Gastrocnemius medialis (tissue), 4 donors: Measurements from ENCODE around the gene ATXN1.

ENCODE experiments used
- POLR2A ChIP-seq, 2 donors: fragments of 450-650 bp; IDR thresholded peaks; one replicate each; pipeline ENCODE4 v1.6.1; 2017; ENCODE audit warnings: antibody characterized with exemption in 2 of 2, mild to moderate bottlenecking in 2 of 2, moderate library complexity in 2 of 2
- TF ChIP-seq, protein P1 (sequence below), 5 experiments: fragments of 450-650 bp in 3 of 5; fragments of 200-600 bp in 2 of 5; sonication (generic) in 2 of 5; IDR thresholded peaks in 4 of 5; conservative IDR thresholded peaks in 1 of 5; 1 replicate in 4 of 5; 2 replicates in 1 of 5; pipeline ENCODE4 v1.5.1; 2016 to 2019; ENCODE audit warnings: antibody characterized with exemption in 5 of 5, mild to moderate bottlenecking in 3 of 5, moderate library complexity in 3 of 5

DNA sequence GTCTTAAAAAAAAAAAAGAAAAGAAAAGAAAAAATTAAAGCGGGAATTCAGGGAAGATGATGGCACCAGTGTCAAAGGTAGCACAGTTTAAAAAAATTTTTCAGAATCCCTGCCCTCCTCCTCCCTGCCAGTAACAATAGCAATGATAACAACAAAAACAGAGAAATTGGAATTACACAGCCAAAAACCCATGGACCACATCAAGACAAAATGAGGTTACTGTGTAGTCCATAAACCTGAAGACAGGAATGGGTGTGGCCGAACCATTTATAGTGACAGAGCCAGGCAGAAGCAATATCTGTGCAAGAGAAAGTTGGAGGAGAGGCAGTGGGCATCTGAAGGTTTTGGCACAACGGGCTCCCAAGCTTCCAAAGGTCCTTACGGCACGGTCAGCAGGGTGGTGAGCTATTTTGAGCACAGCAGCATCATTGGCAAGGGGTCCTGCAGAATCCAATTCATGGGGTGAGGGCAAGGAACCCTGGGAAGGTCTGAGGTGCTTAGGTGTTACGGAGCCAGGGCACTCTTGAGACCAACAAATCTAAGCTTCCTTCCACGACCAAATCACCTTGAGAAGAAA lies 320.5 kb downstream of the ATXN1 start:
- TF ChIP-seq, protein P1, sequence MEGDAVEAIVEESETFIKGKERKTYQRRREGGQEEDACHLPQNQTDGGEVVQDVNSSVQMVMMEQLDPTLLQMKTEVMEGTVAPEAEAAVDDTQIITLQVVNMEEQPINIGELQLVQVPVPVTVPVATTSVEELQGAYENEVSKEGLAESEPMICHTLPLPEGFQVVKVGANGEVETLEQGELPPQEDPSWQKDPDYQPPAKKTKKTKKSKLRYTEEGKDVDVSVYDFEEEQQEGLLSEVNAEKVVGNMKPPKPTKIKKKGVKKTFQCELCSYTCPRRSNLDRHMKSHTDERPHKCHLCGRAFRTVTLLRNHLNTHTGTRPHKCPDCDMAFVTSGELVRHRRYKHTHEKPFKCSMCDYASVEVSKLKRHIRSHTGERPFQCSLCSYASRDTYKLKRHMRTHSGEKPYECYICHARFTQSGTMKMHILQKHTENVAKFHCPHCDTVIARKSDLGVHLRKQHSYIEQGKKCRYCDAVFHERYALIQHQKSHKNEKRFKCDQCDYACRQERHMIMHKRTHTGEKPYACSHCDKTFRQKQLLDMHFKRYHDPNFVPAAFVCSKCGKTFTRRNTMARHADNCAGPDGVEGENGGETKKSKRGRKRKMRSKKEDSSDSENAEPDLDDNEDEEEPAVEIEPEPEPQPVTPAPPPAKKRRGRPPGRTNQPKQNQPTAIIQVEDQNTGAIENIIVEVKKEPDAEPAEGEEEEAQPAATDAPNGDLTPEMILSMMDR (IDR thresholded peaks at IDR 0.05 in 4 of 5, conservative IDR thresholded peaks at IDR 0.05 in 1 of 5): no peak
- no peak for TF ChIP-seq POLR2A (IDR thresholded peaks at IDR 0.05)
